CD4-positive, alpha-beta T cell (primary cell): ENCODE measurements around the gene C11orf97. TPM values are rescaled to one million over a fixed set of nuclear protein-coding genes. Genes with fewer than 3 reads are reported as not detected.

Experiments used
- ATAC-seq: fragments of 200-7000 bp; cut with Tn5 transposase; one replicate; pipeline ENCODE4 v1.10.0; 2022; ENCODE audit warnings: mild to moderate bottlenecking; ENCODE audit not compliant: poor library complexity
- CTCF ChIA-PET: fragments of 350-600 bp; sonication (Branson Sonifier 250); formaldehyde crosslinking; loops from one replicate; lab custom pipeline; 2021; ENCODE audit warnings: antibody characterized with exemption, inconsistent platforms; lab: Charles Lee
- POLR2A ChIA-PET: fragments of 350-600 bp; sonication (Branson Sonifier 250); formaldehyde crosslinking; loops from one replicate; lab custom pipeline; 2021; ENCODE audit warnings: antibody characterized with exemption, inconsistent platforms; lab: Charles Lee
- DNase-seq, 14 experiments: peaks; one replicate each; pipeline ENCODE4 v3.0.0-alpha.2; 2013 to 2020; ENCODE audit warnings: mixed read lengths in 2 of 14
- H3K27ac ChIP-seq, 2 donors: one replicate each; pipeline versions ENCODE4 v1.5.1 to v1.7.0; 2013; ENCODE audit warnings: low read length in 2 of 2, low read depth in 1 of 2, mild to moderate bottlenecking in 1 of 2
- H3K27me3 ChIP-seq, 2 experiments: 1 replicate in 1 of 2; 2 replicates in 1 of 2; pipeline versions ENCODE4 v1.6.1 to v1.7.0; 2013; ENCODE audit warnings: low read length in 2 of 2, control low read depth in 1 of 2, mild to moderate bottlenecking in 1 of 2, moderate library complexity in 1 of 2; ENCODE audit not compliant: insufficient read depth in 2 of 2, control insufficient read depth in 1 of 2
- H3K36me3 ChIP-seq: one replicate; pipeline ENCODE4 v1.6.1; 2013; ENCODE audit warnings: low read length, control low read depth; ENCODE audit not compliant: insufficient read depth
- H3K4me1 ChIP-seq: one replicate; pipeline ENCODE4 v1.6.1; 2013; ENCODE audit warnings: low read length, control low read depth; ENCODE audit not compliant: insufficient read depth
- H3K4me3 ChIP-seq: one replicate; pipeline ENCODE4 v1.5.1; 2013; ENCODE audit warnings: mild to moderate bottlenecking, low read length, moderate library complexity
- H3K9me3 ChIP-seq, 2 experiments: 1 replicate in 1 of 2; 2 replicates in 1 of 2; pipeline versions ENCODE4 v1.6.1 to v1.7.0; 2013; ENCODE audit warnings: low read length in 2 of 2, mild to moderate bottlenecking in 2 of 2, control low read depth in 1 of 2, moderate library complexity in 1 of 2; ENCODE audit not compliant: control insufficient read depth in 1 of 2, insufficient read depth in 1 of 2
- H3K27ac Mint-ChIP-seq: one replicate; pipeline ENCODE4 v1.8.0; 2020; ENCODE audit warnings: mixed read lengths
- H3K27me3 Mint-ChIP-seq: one replicate; pipeline ENCODE4 v1.8.0; 2021; ENCODE audit warnings: mixed read lengths
- H3K36me3 Mint-ChIP-seq: one replicate; pipeline ENCODE4 v1.8.0; 2021; ENCODE audit warnings: low read depth, mixed read lengths
- H3K4me1 Mint-ChIP-seq: one replicate; pipeline ENCODE4 v1.8.0; 2021; ENCODE audit warnings: low read depth, mixed read lengths
- H3K4me3 Mint-ChIP-seq: one replicate; pipeline ENCODE4 v1.8.0; 2020; ENCODE audit warnings: mild to moderate bottlenecking, mixed read lengths
- H3K9me3 Mint-ChIP-seq: one replicate; pipeline ENCODE4 v1.8.0; 2020; ENCODE audit warnings: mixed read lengths
- CTCF ChIP-seq: fragments of 200-600 bp; IDR thresholded peaks from one replicate; pipeline ENCODE4 v1.8.0; 2022; ENCODE audit warnings: antibody characterized with exemption, mild to moderate bottlenecking
- intact Hi-C, 2 experiments: fragments of 100-400 bp; cut with DNase I in 1 of 2; cut with micrococcal nuclease in 1 of 2; formaldehyde crosslinking; loops; one replicate each; pipeline versions ENCODE4 v1.15.1 to v1.9.0; 2023 to 2025; cut with DNase I, micrococcal nuclease
- total RNA-seq, 174 experiments: library from RNA in 2 of 174; stranded (reverse) in 2 of 174; gene quantifications; one replicate each; pipeline ENCODE4 v1.2.3 and lab custom pipeline; 2021 to 2026

Gene C11orf97
- total RNA-seq, 2 experiments from 2014 or later, result not detected

DNA sequence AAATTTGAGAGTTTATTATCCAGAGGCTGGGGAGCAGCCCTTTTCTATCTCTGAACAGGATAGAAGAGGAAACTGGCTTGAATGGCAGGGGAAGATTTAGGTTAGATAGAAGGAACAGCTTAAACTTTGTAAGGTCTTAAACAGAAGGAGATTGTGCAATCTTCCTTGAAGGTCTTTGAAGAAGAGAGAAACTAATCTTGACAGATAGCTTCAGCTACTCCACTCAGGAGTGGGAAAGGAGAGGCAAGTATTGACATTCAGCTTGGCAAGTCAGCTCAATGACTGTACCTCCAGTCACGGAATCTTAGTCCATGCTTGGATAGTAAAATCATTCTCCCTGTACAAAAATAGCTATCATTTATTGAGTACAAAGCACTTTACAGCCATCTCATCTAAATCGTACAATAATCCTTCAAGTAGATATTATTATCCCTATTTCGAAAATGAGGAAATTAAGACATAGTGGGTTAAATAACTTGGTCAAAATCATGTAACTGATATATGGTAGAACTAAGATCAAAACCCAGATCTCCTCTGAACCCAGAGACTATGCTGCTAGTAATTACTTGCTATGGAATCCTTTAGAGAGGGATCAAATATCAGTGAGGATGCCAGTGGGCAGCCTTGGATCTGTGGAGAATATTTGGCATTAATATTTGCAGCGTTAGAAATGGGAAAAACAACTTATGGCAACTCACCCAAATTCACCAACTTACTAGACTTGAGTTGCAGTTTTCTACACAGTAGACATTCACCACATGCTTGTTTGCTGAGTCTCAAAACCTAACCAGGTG lies 14.6 kb downstream of the C11orf97 start:
- intact Hi-C loops, result no loop called here
- Mint-ChIP-seq H3K9me3 (no peaks in the 10 kb centered on the region), H3K4me1 (no peaks in the 10 kb centered on the region), H3K27me3 (peaks cover 39% of the 10 kb centered on the region), H3K36me3 (no peaks in the 10 kb centered on the region), H3K27ac (no peak overlapping the region), H3K4me3 (no peak overlapping the region)
- Histone ChIP-seq H3K36me3 (no peaks in the 10 kb centered on the region), H3K4me1 (no peaks in the 10 kb centered on the region), H3K27me3 (peaks cover 3 to 13% of the 10 kb centered on the region in 2 experiments), H3K27ac (no peak overlapping the region), H3K4me3 (no peak overlapping the region), H3K9me3 (no peaks in the 10 kb centered on the region)
- ATAC-seq (no peak), DNase-seq (no peak)
- CTCF ChIA-PET, result no interaction called here
- no peak for TF ChIP-seq CTCF
- POLR2A ChIA-PET, result no interaction called here

DNA sequence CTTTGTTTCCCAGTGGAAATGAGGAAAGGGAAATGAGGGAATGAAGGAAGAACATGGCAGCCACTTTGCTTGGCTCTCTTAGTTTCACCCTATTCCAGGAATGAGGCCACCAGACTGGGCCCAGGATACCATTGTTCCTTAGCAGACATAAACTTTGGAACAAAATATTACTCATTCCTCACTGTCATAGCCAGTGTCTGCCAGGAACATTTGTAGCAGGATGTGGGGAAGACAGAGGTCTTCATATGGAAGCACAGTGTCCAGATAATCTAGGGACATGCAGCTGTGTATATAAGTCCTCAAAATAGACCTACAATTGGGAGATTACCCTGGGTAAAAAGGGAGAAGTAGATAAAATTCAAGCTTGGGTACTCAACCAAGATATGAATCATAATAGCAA lies 16.3 kb downstream of the C11orf97 start:
- H3K4me1 ChIP-seq, result no peaks in the 10 kb centered on the region
- Mint-ChIP-seq H3K27me3 (peaks cover 41% of the 10 kb centered on the region), H3K9me3 (no peaks in the 10 kb centered on the region), H3K27ac (no peak overlapping the region), H3K4me1 (no peaks in the 10 kb centered on the region), H3K4me3 (no peak overlapping the region), H3K36me3 (no peaks in the 10 kb centered on the region)
- H3K27ac ChIP-seq, result no peak overlapping the region
- no peak overlapping the region for H3K4me3 ChIP-seq
- ChIA-PET CTCF (no interaction called here), POLR2A (no interaction called here)
- intact Hi-C loops, result no loop called here
- no peaks in the 10 kb centered on the region for H3K9me3 ChIP-seq
- TF ChIP-seq CTCF, result no peak
- no peaks in the 10 kb centered on the region for H3K36me3 ChIP-seq
- peaks cover 3 to 13% of the 10 kb centered on the region in 2 experiments for H3K27me3 ChIP-seq
- DNase-seq (no peak), ATAC-seq (no peak)

DNA sequence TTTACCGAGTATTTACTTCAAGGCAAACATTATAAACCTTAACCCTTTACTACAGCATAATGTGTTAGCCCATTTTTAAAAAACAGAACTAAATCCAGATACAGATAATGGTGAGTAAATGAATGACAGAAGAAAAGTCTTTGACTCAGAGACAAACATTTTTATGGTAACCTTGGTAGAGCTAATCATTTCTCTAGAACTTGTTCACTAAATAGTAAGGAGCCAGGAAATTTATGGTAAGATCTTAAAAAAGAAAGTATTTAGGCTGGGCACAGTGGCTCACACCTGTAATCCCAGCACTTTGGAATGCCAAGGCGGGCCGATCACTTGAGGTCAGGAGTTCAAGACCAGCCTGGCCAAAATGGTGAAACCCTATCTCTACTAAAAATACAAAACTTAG lies 19.9 kb downstream of the C11orf97 start:
- H3K4me1 ChIP-seq, result no peaks in the 10 kb centered on the region
- no peak for DNase-seq
- no peak overlapping the region for H3K4me3 ChIP-seq
- ChIA-PET POLR2A (no interaction called here), CTCF (interaction anchor here (1.4 kb wide), 1 partner anchor 20 kb away, joined by 3 read pairs; the partner anchor contains the start of gene C11orf97)
- no peaks in the 10 kb centered on the region for H3K9me3 ChIP-seq
- Mint-ChIP-seq H3K4me3 (no peak overlapping the region), H3K9me3 (no peaks in the 10 kb centered on the region), H3K36me3 (no peaks in the 10 kb centered on the region), H3K4me1 (no peaks in the 10 kb centered on the region), H3K27me3 (peaks cover 50% of the 10 kb centered on the region), H3K27ac (no peak overlapping the region)
- ATAC-seq, result no peak
- H3K27ac ChIP-seq, result no peak overlapping the region
- H3K27me3 ChIP-seq, result peaks cover 3 to 13% of the 10 kb centered on the region in 2 experiments
- H3K36me3 ChIP-seq, result no peaks in the 10 kb centered on the region
- intact Hi-C loops, result no loop called here
- no peak for TF ChIP-seq CTCF
